ENCODE data around the gene SH2D5. TPM values are rescaled to one million over a fixed set of nuclear protein-coding genes. Genes with fewer than 3 reads are reported as not detected.

Gene SH2D5
- total RNA-seq, 1 experiment from 2014 or later = 10.4 TPM

DNA sequence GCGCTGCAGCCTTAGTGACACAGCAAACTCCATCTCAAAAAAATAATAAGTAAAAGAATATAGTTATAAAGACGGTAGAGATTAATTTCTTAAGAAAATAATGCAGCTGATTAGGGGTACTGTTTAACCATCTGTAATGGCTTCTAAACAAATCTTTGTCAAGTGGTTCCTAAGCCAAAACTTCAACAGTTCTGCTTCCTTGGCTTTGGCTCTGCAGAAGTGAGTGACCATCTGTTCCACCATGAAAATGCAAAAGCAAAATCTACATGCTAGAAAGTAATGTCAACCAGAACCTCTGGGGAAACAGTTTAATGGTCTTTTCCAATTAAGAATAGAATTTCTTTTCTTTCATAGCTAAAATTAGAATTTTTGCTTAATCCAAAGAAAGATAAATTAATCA, 8.3 kb upstream of the SH2D5 start:
- Histone ChIP-seq H2AFZ (ENCODE audit: low read depth, low read length, poor library complexity, severe bottlenecking) (no peak overlapping the region), H3K4me2 (ENCODE audit: low read length) (no peak overlapping the region), H3K9ac (ENCODE audit: low read length) (no peak overlapping the region), H3K79me2 (ENCODE audit: insufficient read depth, low read length) (peaks cover 24% of the 10 kb centered on the region), H3K4me3 (replicated peaks in 1 of 2; ENCODE audit: low read depth in 1 of 2, low read length in 2 of 2) (no peak overlapping the region), H3K27ac (ENCODE audit: low read depth, low read length) (no peak overlapping the region), H3K36me3 (ENCODE audit: control insufficient read depth in 1 of 2, insufficient read depth in 2 of 2, low read length in 2 of 2) (peaks cover 43 to 71% of the 10 kb centered on the region in 2 experiments), H3K9me2 (ENCODE audit: insufficient read depth) (no peaks in the 10 kb centered on the region), H4K20me1 (ENCODE audit: insufficient read depth) (0 out of 2 replicates have a peak, but pooled peaks cover 12% of the 10 kb centered on the region), H3K9me3 (ENCODE audit: control insufficient read depth in 1 of 2, insufficient read depth in 1 of 2, low read depth in 1 of 2, low read length in 2 of 2) (no peaks in the 10 kb centered on the region), H3K4me1 (ENCODE audit: control insufficient read depth in 1 of 2, insufficient read depth in 2 of 2, low read length in 2 of 2) (no peaks in the 10 kb centered on the region; a peak in 1 of 4 replicates), H3K27me3 (ENCODE audit: insufficient read depth, low read length) (no peaks in the 10 kb centered on the region)
- POLR2A ChIA-PET = no interaction called here
- TF ChIP-seq SRF (IDR thresholded peaks at IDR 0.05; ENCODE audit: low read depth) (no peak), ZNF274 (IDR thresholded peaks at IDR 0.05; ENCODE audit: low read depth, low read length) (no peak), POLR2A (IDR thresholded peaks at IDR 0.05; ENCODE audit: borderline replicate concordance, extremely low read depth, insufficient read depth, insufficient read length) (no peak), RAD21 (IDR thresholded peaks at IDR 0.05; ENCODE audit: low read depth) (no peak)
- TF ChIP-seq, protein P1, sequence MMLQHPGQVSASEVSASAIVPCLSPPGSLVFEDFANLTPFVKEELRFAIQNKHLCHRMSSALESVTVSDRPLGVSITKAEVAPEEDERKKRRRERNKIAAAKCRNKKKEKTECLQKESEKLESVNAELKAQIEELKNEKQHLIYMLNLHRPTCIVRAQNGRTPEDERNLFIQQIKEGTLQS (IDR thresholded peaks at IDR 0.05) = no peak
- CTCF ChIA-PET = interaction anchor here (1.2 kb wide), 1 partner anchor 44 kb away, joined by 3 read pairs; no protein-coding TSS in a partner anchor
- RAD21 ChIA-PET (ENCODE audit: low non-redundant PET in 1 of 2, low total read pairs in 2 of 2, uncharacterized antibody in 2 of 2, unreplicated experiment in 2 of 2) = no interaction called here
- ATAC-seq = no peak
- BruUV-seq (replicated peaks) = no TSS peak
- intact Hi-C loops (cut with micrococcal nuclease) = no loop called here
- no peak for DNase-seq (ENCODE audit: low read depth, low spot score)

DNA sequence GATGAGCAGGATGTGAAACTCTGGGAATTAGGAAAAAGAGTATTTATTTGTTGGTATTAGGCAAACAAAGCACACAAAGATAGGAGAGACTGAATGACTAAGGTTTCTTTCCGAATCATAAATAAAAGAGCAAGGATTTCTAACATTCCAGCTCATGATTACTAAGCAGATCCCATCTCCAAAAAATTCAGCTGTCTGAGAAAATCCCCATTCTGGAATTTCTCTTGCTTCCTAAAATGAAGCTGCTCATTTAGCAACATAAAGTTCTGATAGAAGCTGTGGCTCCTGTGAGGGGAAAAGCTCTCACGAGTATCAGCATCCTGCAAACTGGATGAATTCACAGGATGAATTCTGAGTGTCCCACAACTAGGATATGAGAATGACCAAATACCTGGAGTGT, 6.7 kb upstream of the SH2D5 start:
- H3K9ac ChIP-seq (ENCODE audit: low read length) = no peak overlapping the region
- H3K4me1 ChIP-seq (ENCODE audit: control insufficient read depth in 1 of 2, insufficient read depth in 2 of 2, low read length in 2 of 2) = peaks cover 0 to under 1% of the 10 kb centered on the region in 2 experiments; a peak in 3 of 4 replicates
- H4K20me1 ChIP-seq (ENCODE audit: insufficient read depth) = 0 out of 2 replicates have a peak, but pooled peaks cover 12% of the 10 kb centered on the region
- no peaks in the 10 kb centered on the region for H3K9me3 ChIP-seq (ENCODE audit: control insufficient read depth in 1 of 2, insufficient read depth in 1 of 2, low read depth in 1 of 2, low read length in 2 of 2)
- no peak for DNase-seq (ENCODE audit: low read depth, low spot score)
- H3K27me3 ChIP-seq (ENCODE audit: insufficient read depth, low read length) = no peaks in the 10 kb centered on the region
- ChIA-PET RAD21 (ENCODE audit: low non-redundant PET in 1 of 2, low total read pairs in 2 of 2, uncharacterized antibody in 2 of 2, unreplicated experiment in 2 of 2) (no interaction called here), CTCF (interaction anchor here (0.9 kb wide), 1 partner anchor 42 kb away, joined by 4 read pairs; no protein-coding TSS in a partner anchor), POLR2A (no interaction called here)
- H3K27ac ChIP-seq (ENCODE audit: low read depth, low read length) = no peak overlapping the region
- no TSS peak for BruUV-seq (replicated peaks)
- peaks cover 27 to 56% of the 10 kb centered on the region in 2 experiments for H3K36me3 ChIP-seq (ENCODE audit: control insufficient read depth in 1 of 2, insufficient read depth in 2 of 2, low read length in 2 of 2)
- no peaks in the 10 kb centered on the region for H3K9me2 ChIP-seq (ENCODE audit: insufficient read depth)
- peaks cover 19% of the 10 kb centered on the region for H3K79me2 ChIP-seq (ENCODE audit: insufficient read depth, low read length)
- no peak overlapping the region for H2AFZ ChIP-seq (ENCODE audit: low read depth, low read length, poor library complexity, severe bottlenecking)
- no peak overlapping the region for H3K4me3 ChIP-seq (replicated peaks in 1 of 2; ENCODE audit: low read depth in 1 of 2, low read length in 2 of 2)
- H3K4me2 ChIP-seq (ENCODE audit: low read length) = no peak overlapping the region
- intact Hi-C loops (cut with micrococcal nuclease) = no loop called here
- ATAC-seq = no peak
- TF ChIP-seq JUND (IDR thresholded peaks at IDR 0.05) (no peak), SIN3A (IDR thresholded peaks at IDR 0.05; ENCODE audit: low read depth) (no peak), ELF1 (IDR thresholded peaks at IDR 0.05; ENCODE audit: borderline replicate concordance, low read depth) (no peak), CEBPB (IDR thresholded peaks at IDR 0.05; ENCODE audit: low read depth) (no peak), EZH2 (IDR thresholded peaks at IDR 0.05) (no peak), FOSL1 (IDR thresholded peaks at IDR 0.05; ENCODE audit: low read depth) (no peak), POLR2AphosphoS5 (IDR thresholded peaks at IDR 0.05; ENCODE audit: low read depth, low read length) (no peak), CTCF (IDR thresholded peaks at IDR 0.05 in 2 of 3, conservative IDR thresholded peaks at IDR 0.05 in 1 of 3; ENCODE audit: borderline replicate concordance in 1 of 3, insufficient read depth in 1 of 3, low read depth in 2 of 3, low read length in 2 of 3) (no peak), SRF (IDR thresholded peaks at IDR 0.05; ENCODE audit: low read depth) (no peak), ZFX (IDR thresholded peaks at IDR 0.05) (no peak)
- TF ChIP-seq, protein P2, sequence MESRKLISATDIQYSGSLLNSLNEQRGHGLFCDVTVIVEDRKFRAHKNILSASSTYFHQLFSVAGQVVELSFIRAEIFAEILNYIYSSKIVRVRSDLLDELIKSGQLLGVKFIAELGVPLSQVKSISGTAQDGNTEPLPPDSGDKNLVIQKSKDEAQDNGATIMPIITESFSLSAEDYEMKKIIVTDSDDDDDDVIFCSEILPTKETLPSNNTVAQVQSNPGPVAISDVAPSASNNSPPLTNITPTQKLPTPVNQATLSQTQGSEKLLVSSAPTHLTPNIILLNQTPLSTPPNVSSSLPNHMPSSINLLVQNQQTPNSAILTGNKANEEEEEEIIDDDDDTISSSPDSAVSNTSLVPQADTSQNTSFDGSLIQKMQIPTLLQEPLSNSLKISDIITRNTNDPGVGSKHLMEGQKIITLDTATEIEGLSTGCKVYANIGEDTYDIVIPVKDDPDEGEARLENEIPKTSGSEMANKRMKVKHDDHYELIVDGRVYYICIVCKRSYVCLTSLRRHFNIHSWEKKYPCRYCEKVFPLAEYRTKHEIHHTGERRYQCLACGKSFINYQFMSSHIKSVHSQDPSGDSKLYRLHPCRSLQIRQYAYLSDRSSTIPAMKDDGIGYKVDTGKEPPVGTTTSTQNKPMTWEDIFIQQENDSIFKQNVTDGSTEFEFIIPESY (IDR thresholded peaks at IDR 0.05; ENCODE audit: extremely low read depth, insufficient replicate concordance, low read length) = no peak
